Lung (tissue), 12 donors: ENCODE measurements around the gene SLC16A1. TPM values are rescaled to one million over a fixed set of nuclear protein-coding genes. Genes with fewer than 3 reads are reported as not detected.
"Not testable (repeated sequence)": the region's sequence is repeated elsewhere in the genome, so short reads cannot be mapped to it uniquely, and the experiment has no call there.

ENCODE experiments used
- ATAC-seq: fragments of 200-7000 bp; cut with Tn5 transposase; one replicate; pipeline ENCODE4 v1.9.1; 2020; ENCODE audit warnings: moderate number of reproducible peaks; ENCODE audit not compliant: insufficient read depth, low FRiP score
- DNase-seq, 3 donors: peaks; one replicate each; pipeline ENCODE4 v3.0.0-alpha.2; 2013 to 2017
- H3K27ac ChIP-seq, 2 donors: one replicate each; pipeline ENCODE4 v1.5.1; 2013; ENCODE audit warnings: mild to moderate bottlenecking in 2 of 2, moderate library complexity in 2 of 2, control low read depth in 1 of 2, inconsistent platforms in 1 of 2, low read depth in 1 of 2, low read length in 1 of 2
- H3K27me3 ChIP-seq, 3 donors: one replicate each; pipeline ENCODE4 v1.5.1; 2013; ENCODE audit warnings: low read length in 2 of 3; ENCODE audit not compliant: control insufficient read depth in 3 of 3, insufficient read depth in 3 of 3
- H3K36me3 ChIP-seq, 4 donors: one replicate each; pipeline ENCODE4 v1.5.1; 2013; ENCODE audit warnings: low read length in 4 of 4, mild to moderate bottlenecking in 1 of 4, moderate library complexity in 1 of 4; ENCODE audit not compliant: control insufficient read depth in 4 of 4, insufficient read depth in 4 of 4
- H3K4me1 ChIP-seq, 5 donors: one replicate each; pipeline ENCODE4 v1.5.1; 2013; ENCODE audit warnings: low read length in 5 of 5, mild to moderate bottlenecking in 2 of 5, moderate library complexity in 1 of 5; ENCODE audit not compliant: control insufficient read depth in 5 of 5, insufficient read depth in 5 of 5
- H3K4me3 ChIP-seq: one replicate; pipeline ENCODE4 v1.5.1; 2013; ENCODE audit warnings: mild to moderate bottlenecking, control low read depth, moderate library complexity
- H3K9ac ChIP-seq, 2 donors: one replicate each; pipeline ENCODE4 v1.5.1; 2013; ENCODE audit warnings: low read length in 2 of 2, control low read depth in 1 of 2; ENCODE audit not compliant: insufficient read depth in 1 of 2
- H3K9me3 ChIP-seq, 4 donors: one replicate each; pipeline ENCODE4 v1.5.1; 2013; ENCODE audit warnings: low read length in 3 of 4, mild to moderate bottlenecking in 1 of 4, moderate library complexity in 1 of 4; ENCODE audit not compliant: control insufficient read depth in 4 of 4, insufficient read depth in 3 of 4
- CTCF ChIP-seq: IDR thresholded peaks from 2 replicates; pipeline ENCODE4 v1.5.1; 2012; ENCODE audit warnings: mild to moderate bottlenecking; ENCODE audit errors: control extremely low read depth, extremely low read depth
- WGBS, 2 donors: extraction: QIAGEN DNeasy Blood & Tissue Kit; methylation state at CpG; one replicate each; pipeline ENCODE4 v1.1.7; 2013; 5-methylcytosine and 5-hydroxymethylcytosine counted together
- polyA plus RNA-seq, 2 donors: library from polyadenylated mRNA; stranded (reverse); fragments of 200-250 nt; gene quantifications; one replicate each; pipeline ENCODE4 v1.2.1, GENCODE V29; 2013
- total RNA-seq, 2 donors: library from RNA; depleted of rRNA in 1 of 2; stranded (reverse); fragments of >200 nt in 1 of 2; gene quantifications; one replicate each; pipeline ENCODE4 v1.2.1, GENCODE V29; 2014 to 2021
- donor health status: control.
- donor health status: control.
- donor health status: Bipolar disorder and iron deficiency.
- donor health status: healthy.
- donor health status: DM: yes; HTN: yes; CAD: no.

Gene SLC16A1
- total and polyA plus RNA-seq, 4 donors, result 2.4 to 27.6 (median 8.2) TPM

DNA sequence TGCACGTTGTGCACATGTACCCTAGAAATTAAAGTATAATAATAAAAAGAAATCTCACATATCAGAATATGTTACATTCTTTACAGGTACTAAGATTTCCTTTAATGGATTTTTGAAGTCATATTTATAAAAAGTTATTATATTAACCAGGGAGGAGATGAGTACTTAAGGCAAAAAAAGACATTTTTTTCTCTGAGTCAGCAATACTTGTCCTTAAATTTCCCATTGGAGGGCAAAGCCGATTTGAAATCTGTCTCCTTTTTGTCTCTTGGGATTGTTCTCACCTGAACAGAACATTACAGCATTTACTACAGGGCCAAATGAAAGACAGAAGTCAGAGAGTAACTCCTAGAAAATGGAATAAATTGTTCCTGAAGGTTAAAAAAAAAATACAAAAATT, 26.3 kb upstream of the SLC16A1 start:
- DNase-seq (no peak), ATAC-seq (no peak)
- Histone ChIP-seq H3K27ac (peak overlapping the region in 1 of 2 donors; percentile 76), H3K4me1 (peaks cover 0 to 13% (median 8%) of the 10 kb centered on the region in 5 donors), H3K4me3 (no peak overlapping the region), H3K9ac (no peak overlapping the region), H3K27me3 (no peaks in the 10 kb centered on the region), H3K36me3 (no peaks in the 10 kb centered on the region), H3K9me3 (no peaks in the 10 kb centered on the region)
- TF ChIP-seq CTCF, result no peak
- WGBS, 2 donors, result 90 to 95% methylated on average over 2 of the region's 2 CpGs

DNA sequence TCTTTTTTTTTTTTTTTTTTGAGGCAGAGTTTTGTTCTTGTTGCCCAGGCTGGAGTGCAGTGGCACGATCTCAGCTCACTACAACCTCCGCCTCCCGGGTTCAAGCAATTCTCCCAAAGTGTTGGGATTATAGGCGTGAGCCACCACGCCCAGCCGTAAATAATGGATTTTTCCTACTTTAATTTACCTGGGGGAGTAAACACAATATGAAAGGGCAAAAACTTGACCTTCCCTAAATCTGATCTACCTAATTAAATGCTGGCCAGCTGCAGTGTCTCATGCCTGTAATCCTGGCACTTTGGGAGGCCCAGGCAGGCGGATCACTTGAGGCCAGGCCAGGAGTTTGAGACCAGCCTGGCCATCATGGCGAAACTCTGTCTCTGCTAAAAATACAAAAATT, 25.8 kb upstream of the SLC16A1 start:
- WGBS, 2 donors, result 90 to 95% methylated on average over 8 of the region's 8 CpGs
- H3K4me1 ChIP-seq, result peaks cover 0 to 13% (median 8%) of the 10 kb centered on the region in 5 donors
- not testable (repeated sequence) for H3K36me3 ChIP-seq, H3K9ac ChIP-seq, DNase-seq, H3K9me3 ChIP-seq, ATAC-seq, H3K27me3 ChIP-seq, H3K4me3 ChIP-seq
- H3K27ac ChIP-seq, result peak overlapping the region in 1 of 2 donors; percentile 76

DNA sequence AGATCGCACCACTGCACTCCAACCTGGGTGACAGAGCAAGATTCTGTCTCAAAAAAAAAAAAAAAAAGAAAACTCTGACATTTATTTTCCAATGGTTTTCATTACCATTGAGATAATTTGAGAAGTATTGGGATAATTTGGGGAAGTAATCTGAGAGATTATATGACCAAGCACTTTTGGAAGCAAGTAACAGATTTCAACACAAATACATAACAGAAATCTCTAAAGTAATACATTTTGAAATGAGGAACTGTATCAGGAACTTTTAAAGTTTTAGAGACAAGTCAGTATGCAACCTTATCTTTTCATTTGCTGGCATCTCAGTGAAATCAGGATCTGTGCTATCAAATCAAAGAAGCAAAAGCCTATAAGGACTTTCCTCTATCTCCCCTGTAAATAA, 25.4 kb upstream of the SLC16A1 start:
- ATAC-seq, result no peak
- H3K27ac ChIP-seq, result no peak overlapping the region

DNA sequence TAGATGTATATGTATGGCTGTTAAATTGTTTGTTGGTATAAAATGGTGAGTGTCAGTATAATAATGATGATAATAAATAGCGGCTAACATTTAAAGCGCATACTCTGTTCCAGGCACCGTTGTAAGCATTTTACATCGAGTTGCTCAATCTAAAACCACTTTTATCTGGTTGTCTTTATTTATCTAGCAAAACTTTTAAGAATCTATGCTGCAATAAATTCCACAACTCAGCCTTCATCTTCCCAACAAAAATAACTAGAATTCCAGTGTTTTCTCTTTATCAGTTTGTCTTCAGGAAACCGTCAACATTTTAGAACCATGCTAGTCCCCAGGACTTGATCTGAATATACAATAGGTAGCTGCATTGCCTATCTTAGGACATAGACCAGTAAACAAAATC, 19.3 kb upstream of the SLC16A1 start:
- no peak overlapping the region for H3K9ac ChIP-seq
- DNase-seq (no peak), ATAC-seq (no peak)
- TF ChIP-seq CTCF, result no peak
- 91 to 94% methylated on average over 5 of the region's 5 CpGs for WGBS, 2 donors
- H3K4me3 ChIP-seq, result no peak overlapping the region
- H3K9me3 ChIP-seq, result no peaks in the 10 kb centered on the region
- no peaks in the 10 kb centered on the region for H3K4me1 ChIP-seq
- peaks cover 0 to 2% (median 0%) of the 10 kb centered on the region in 4 donors for H3K36me3 ChIP-seq
- H3K27ac ChIP-seq, result no peak overlapping the region
- H3K27me3 ChIP-seq, result no peaks in the 10 kb centered on the region

More for the DNA sequence above, 25.4 kb upstream of the SLC16A1 start:
- no peak for TF ChIP-seq CTCF
- no peak overlapping the region for H3K4me3 ChIP-seq
- peaks cover 0 to 13% (median 8%) of the 10 kb centered on the region in 5 donors for H3K4me1 ChIP-seq
- 78 to 91% methylated on average over 1 of the region's 1 CpG for WGBS, 2 donors
- no peaks in the 10 kb centered on the region for H3K27me3 ChIP-seq
- no peaks in the 10 kb centered on the region for H3K9me3 ChIP-seq
- no peaks in the 10 kb centered on the region for H3K36me3 ChIP-seq
- DNase-seq, result no peak
- H3K9ac ChIP-seq, result no peak overlapping the region
